NCI-H1694 treated with DMSO at 0.1 percent for 48 hours (cell line): ENCODE measurements around the gene RHOBTB3.
"Not testable (repeated sequence)": the region's sequence is repeated elsewhere in the genome, so short reads cannot be mapped to it uniquely, and the experiment has no call there.

Source experiments
- DNase-seq: peaks from one replicate; lab custom pipeline; 2025; lab: John Stamatoyannopoulos, UW

RHOBTB3 gene

DNA sequence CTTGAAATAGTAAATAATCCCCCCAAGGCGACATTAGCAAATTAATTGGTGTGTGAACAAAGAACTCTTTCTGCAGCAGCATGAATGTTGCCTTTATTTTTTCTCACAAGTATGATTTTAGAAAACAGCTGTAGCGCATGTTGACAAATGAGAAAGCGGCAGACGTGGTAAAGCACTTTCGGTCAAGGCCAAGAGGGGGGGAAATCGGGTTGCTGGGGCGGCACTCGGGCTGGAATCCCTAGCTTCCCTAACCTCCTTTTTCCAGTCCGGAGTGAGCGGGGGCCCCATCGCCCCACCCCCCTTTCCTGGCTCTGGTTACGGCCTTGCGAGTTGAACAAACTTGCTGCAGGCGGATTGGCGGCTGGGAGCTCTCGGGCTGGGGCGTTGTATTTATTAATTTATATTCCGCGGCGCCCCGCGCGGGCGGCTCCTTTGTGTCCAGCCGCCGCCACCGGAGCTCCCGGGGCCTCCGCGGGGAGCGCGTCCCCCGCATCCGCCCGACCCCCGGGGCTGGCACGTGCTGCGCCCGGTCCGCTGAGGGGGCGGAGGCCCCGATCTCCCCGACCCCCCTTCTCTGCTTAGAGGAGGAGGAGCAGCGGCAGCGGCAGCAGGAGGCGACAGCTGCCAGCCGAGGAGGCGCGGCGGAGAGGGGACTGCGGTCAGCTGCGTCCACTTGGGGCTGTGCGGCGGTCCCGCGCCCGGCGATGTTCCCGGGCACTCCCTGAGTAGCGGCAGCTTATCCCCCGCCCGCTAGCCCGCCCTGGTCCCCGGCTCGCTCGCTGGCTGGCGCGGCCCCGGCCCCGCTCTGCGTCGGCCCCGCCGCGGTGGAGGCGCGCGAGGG lies at the start of gene RHOBTB3:
TSS of gene RHOBTB3 (plus strand) at position 607 of the 841 bp plus-strand sequence. CDS start 347 bp downstream, outside the sequence.
- peak; percentile 58 for DNase-seq

- no peak for DNase-seq
These were observed 48.2 kb upstream of the RHOBTB3 start, which contains the start of gene SPATA9 for GRCh38 chr5:95682891-95683290. Gene SPATA9, minus strand, starts transcription at chr5:95682991. Its CDS starts 137 bp downstream, at chr5:95682854.

GRCh38 chr5:95684361-95684760 lies 46.8 kb upstream of the RHOBTB3 start:
- DNase-seq, result no peak

- DNase-seq, result no peak
These were observed 44.5 kb upstream of the RHOBTB3 start for GRCh38 chr5:95686651-95687050.

GRCh38 chr5:95689680-95690079 lies 41.5 kb upstream of the RHOBTB3 start:
- no peak for DNase-seq

DNA sequence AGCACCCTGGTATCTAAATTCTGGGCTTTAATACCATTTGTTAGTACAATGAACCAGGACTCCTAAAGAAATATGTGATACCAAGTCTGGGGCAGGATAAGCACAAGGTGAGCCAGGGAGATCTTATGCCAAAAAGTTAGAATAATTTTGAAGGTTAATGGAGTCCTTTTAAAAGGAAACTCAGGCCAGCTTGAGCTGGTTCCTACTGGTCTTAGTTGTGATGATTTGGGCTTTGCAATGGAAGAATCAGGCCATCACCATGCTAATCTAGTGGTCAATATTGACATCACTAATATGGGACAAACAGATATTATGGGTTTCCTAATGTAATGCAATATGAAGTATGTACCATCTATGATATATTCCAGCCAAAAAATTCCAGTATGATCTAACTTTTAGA lies 40.8 kb upstream of the RHOBTB3 start:
- DNase-seq, result no peak

- no peak for DNase-seq
These were observed 33.1 kb upstream of the RHOBTB3 start for GRCh38 chr5:95697781-95698681.

GRCh38 chr5:95699337-95699736 lies 31.8 kb upstream of the RHOBTB3 start:
- no peak for DNase-seq

DNA sequence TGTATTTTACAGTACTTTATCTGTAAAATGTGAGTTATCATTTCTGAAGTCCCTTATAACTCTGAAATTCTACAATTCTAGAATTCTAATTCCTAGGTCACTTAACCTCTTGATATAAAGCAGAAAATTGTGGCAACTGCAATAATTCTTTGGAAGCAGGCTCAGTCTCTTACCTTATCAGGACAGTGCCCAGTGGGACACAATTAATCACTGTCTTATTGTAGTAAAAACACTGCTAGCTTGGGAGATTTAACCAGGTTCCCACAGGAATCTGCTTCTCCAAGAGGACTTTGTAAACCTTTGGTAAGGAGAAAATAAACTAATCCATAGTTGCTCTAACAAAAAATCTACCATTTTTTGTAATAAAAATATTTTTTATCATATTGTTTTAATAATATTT lies 30.1 kb upstream of the RHOBTB3 start:
- DNase-seq, result no peak

DNA sequence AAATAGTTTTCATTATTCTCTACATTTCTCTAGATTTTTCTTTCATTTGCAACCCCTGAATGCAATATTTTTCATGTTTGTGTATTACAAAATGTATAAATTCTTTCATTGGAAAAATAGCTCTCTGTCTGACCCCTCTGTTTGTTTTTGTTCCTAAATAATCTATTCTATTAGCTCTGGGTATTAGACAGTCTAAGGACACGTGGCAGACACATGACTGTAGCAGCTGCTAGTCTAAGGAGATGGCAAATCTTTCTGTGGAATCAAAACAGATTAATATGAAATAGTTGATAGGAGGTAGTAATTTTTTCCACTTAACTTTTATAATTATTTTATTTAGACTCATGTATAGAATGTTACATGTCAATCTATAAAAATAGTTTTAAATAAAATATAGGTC lies 27.0 kb upstream of the RHOBTB3 start:
- no peak for DNase-seq

DNA sequence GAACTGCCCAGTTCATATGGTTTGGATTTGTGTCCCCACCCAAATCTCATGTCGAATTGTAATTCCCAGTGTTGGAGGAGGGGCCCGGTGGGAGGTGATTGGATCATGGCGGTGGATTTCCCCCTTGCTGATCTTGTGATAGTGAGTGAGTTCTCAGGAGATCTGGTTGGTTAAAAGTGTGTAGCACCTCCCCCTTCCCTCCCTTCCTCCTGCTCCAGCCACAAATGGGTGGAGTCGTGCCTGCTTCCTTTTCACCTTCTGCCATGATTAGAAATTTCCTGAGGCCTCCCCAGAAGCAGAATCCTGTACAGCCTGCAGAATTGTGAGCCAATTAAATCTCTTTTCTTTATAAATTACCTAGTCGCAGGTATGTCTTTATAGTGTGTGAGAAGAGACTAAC lies 24.9 kb upstream of the RHOBTB3 start:
- DNase-seq, result not testable (repeated sequence)

GRCh38 chr5:95707055-95707454 lies 24.1 kb upstream of the RHOBTB3 start:
- no peak for DNase-seq

DNA sequence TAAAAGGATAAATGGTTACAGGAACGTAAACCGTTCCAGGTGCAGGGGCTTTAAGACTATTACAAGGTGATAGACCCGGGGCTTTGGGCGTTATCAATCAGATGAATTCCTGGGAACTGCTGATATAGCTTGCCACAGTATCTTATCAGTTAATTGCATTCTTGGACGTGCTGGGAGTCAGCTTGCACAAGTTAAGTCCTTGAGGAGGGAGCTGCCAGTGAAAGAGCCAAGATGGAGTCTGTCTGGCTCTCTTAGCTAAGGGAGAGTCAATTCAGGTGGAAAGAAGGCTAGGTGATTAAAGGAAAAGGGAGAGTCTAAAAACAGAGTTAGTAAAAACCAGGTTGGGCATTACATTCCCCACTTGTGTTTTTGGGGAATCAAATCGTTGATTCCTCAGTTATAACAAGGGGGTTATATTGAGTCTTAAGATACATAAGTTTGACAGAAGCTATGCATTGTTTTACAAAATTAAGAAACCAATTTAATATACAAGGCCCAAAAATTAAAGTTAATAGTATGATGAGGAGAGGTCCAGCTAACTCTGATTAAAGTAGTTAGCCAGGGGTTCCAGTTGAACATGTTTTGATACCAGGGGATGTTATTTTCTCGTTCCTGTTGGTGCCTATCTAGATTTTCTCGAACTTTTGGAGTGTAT lies 23.5 kb upstream of the RHOBTB3 start:
- DNase-seq, result not testable (repeated sequence)

GRCh38 chr5:95708876-95709275 lies 22.3 kb upstream of the RHOBTB3 start:
- no peak for DNase-seq

DNA sequence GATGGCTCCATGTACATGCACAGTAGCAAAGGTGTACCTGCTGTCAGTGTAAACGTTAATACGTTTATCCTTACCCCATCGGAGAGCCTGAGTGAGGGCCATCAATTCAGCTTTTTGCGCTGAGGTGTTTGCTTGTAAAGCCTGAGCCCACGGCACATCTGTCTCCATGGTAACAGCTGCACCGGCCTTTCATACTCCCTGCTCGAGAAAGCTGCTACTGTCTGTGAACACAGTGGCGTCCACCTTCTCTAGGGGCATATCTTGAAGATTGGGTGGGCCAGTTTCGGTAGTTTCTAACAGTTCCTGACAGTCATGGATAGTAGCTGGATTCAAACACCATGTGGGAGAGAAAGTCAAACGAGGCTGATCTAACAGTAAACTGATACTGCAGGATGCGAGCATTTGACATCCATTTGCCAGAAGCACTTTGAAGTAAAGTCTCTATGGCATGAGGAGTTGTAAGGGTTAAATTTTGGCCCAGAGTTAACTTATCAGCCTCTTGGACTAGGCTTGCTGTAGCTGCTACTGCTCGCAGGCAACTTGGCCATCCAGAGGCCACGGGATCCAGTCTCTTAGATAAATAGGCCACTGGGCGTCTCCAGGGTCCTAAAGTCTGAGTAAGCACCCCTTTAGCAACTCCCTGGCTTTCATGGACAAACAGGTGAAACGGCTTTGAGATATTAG lies 21.0 kb upstream of the RHOBTB3 start:
- DNase-seq, result no peak

GRCh38 chr5:95710651-95711500 lies 20.3 kb upstream of the RHOBTB3 start:
- DNase-seq, result not testable (repeated sequence)

DNA sequence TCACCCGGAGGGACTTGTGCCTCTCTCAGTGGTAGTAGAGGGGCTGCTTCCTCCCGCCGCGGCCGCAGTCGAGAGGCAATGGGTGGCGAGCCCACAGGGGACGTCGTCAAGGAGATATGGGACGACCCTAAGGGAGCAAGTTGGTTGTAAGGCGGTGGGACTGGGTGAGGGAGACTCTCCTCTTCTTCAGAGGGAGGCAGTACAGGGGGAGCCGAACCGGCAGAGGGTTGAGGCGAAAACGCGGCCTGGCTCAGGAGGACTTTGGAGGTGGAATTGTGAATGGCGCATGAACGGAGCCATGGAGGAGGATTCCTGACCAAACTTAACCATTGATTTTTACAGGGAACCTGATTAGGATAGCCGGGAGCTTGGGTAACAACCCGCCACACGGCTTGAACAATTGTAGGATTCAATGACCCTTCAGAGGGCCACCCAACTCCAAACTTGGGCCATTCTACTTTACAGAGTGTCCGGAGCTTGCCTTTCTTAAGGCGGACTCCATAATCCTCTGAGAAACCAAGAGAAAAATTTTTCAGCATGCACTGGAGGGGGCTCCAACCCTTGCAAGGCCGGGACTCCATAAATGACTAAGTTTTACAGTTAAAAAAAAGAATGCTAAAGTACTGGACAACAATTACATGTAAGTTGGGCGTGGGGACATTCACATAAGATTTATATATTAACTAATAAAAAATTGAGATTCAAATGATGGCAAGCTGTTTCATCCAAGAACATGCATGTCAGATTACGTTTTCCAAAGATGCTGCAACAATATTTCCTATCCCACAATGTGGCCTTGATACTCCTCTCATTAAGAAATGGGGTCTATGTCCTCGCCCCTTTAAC lies 19.4 kb upstream of the RHOBTB3 start:
- no peak for DNase-seq

GRCh38 chr5:95712347-95712958 lies 18.7 kb upstream of the RHOBTB3 start:
- no peak for DNase-seq

DNA sequence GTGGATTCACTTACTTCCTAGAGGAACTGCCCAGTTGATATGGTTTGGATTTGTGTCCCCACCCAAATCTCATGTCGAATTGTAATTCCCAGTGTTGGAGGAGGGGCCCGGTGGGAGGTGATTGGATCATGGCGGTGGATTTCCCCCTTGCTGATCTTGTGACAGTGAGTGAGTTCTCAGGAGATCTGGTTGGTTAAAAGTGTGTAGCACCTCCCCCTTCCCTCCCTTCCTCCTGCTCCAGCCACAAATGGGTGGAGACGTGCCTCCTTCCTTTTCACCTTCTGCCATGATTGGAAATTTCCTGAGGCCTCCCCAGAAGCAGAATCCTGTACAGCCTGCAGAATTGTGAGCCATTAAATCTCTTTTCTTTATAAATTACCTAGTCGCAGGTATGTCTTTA lies 17.9 kb upstream of the RHOBTB3 start:
- DNase-seq, result not testable (repeated sequence)
